Activated naive CD4-positive, alpha-beta T cell treated with anti-CD3 and anti-CD28 coated beads for 36 hours (primary cell): ENCODE measurements around the gene ACBD6. TPM values are rescaled to one million over a fixed set of nuclear protein-coding genes. Genes with fewer than 3 reads are reported as not detected.

ENCODE experiments used
- CTCF ChIA-PET: fragments of 350-600 bp; sonication (Branson Sonifier 250); formaldehyde crosslinking; loops from one replicate; lab custom pipeline; 2021; ENCODE audit warnings: antibody characterized with exemption; lab: Charles Lee
- DNase-seq: peaks from one replicate; pipeline ENCODE4 v3.0.0-alpha.2; 2020
- H3K27ac Mint-ChIP-seq: one replicate; pipeline ENCODE4 v1.8.0; 2021; ENCODE audit warnings: mild to moderate bottlenecking, mixed read lengths
- H3K27me3 Mint-ChIP-seq: one replicate; pipeline ENCODE4 v1.8.0; 2021; ENCODE audit warnings: low read depth, mixed read lengths
- H3K36me3 Mint-ChIP-seq: one replicate; pipeline ENCODE4 v1.8.0; 2021; ENCODE audit warnings: low read depth, mixed read lengths
- H3K4me1 Mint-ChIP-seq: one replicate; pipeline ENCODE4 v1.8.0; 2021; ENCODE audit warnings: low read depth, mixed read lengths
- H3K4me3 Mint-ChIP-seq: one replicate; pipeline ENCODE4 v1.8.0; 2021; ENCODE audit warnings: mild to moderate bottlenecking, moderate library complexity, mixed read lengths
- H3K9me3 Mint-ChIP-seq: one replicate; pipeline ENCODE4 v1.8.0; 2021; ENCODE audit warnings: mixed read lengths
- intact Hi-C: fragments of 100-400 bp; cut with micrococcal nuclease; formaldehyde crosslinking; loops from one replicate; pipeline ENCODE4 v1.15.1; 2023
- total RNA-seq, 2 experiments: library from RNA; stranded (reverse); gene quantifications; one replicate each; pipeline ENCODE4 v1.2.3, GENCODE V29; 2021

The ACBD6 gene
- total RNA-seq, 2 experiments from 2014 or later, result 31.1 to 32.9 TPM

DNA sequence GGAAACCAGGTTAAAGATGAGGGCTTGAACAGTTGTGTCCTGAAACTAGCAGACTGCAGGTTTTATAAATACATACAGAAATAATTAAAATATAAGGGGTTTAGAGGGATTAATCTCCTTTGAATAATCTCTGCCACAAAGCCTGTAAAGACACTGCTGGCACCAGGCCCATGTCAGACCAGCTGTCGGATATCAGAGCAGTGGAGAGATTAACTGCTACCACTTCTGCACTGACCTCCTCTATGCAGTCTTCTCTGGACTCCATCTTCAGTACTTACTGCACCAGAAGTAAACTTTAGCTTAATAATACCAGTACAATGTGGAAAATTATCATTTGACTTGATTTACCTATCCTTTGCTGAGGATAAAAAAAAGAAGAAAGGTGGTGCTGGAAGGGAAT is 143.7 kb downstream of the ACBD6 start:
- CTCF ChIA-PET, result no interaction called here
- Mint-ChIP-seq H3K4me1 (peaks cover 2% of the 10 kb centered on the region), H3K27ac (no peak overlapping the region), H3K27me3 (no peaks in the 10 kb centered on the region), H3K36me3 (peaks cover 3% of the 10 kb centered on the region), H3K9me3 (no peaks in the 10 kb centered on the region), H3K4me3 (no peak overlapping the region)
- no peak for DNase-seq
- intact Hi-C loops, result no loop called here

DNA sequence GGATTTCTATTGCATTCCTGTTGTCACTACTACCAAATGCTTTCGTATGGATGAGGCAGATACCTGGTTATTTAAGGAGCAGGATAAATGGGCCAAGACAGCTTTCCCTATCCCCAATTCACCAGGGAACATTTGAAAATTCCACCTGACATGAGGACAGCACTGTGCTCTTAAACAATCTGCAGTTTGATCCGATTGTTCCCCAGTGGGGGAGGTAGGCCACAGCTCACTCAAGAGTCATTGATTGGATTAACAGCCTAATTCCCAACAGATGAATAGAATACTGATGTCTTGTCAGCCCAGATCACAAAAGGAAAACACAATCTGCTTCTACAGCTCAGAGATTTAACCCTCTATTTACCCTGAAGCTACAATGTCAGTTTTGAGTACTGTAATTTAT is 148.4 kb downstream of the ACBD6 start:
- Mint-ChIP-seq H3K36me3 (peaks cover 10% of the 10 kb centered on the region), H3K4me3 (no peak overlapping the region), H3K27ac (no peak overlapping the region), H3K27me3 (no peaks in the 10 kb centered on the region), H3K4me1 (peaks cover 2% of the 10 kb centered on the region), H3K9me3 (no peaks in the 10 kb centered on the region)
- intact Hi-C loops, result no loop called here
- CTCF ChIA-PET, result no interaction called here
- DNase-seq, result no peak

DNA sequence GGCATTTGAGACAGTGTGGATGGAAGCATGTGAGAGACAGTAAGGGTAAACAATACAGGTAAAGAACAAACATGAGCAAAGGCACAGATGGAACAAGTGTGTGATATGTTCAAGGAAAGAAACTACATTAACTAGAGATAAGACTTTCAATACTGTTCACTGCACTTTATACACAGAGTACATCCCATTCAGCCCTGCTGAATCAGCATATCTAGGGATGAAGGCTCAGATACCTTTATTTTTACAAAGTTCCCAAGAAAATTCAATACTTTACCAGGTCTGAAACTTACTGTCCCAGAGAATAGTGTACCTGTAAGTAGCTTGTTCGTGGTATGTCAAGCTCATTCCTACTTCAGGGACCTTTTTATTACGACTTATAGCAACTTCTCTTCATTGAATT is 149.8 kb downstream of the ACBD6 start:
- H3K9me3 Mint-ChIP-seq, result no peaks in the 10 kb centered on the region
- DNase-seq, result no peak
- intact Hi-C loops, result no loop called here
- CTCF ChIA-PET, result no interaction called here
- peaks cover 13% of the 10 kb centered on the region for H3K36me3 Mint-ChIP-seq
- H3K4me1 Mint-ChIP-seq, result peaks cover 2% of the 10 kb centered on the region
- H3K4me3 Mint-ChIP-seq, result no peak overlapping the region
- no peak overlapping the region for H3K27ac Mint-ChIP-seq
- no peaks in the 10 kb centered on the region for H3K27me3 Mint-ChIP-seq

DNA sequence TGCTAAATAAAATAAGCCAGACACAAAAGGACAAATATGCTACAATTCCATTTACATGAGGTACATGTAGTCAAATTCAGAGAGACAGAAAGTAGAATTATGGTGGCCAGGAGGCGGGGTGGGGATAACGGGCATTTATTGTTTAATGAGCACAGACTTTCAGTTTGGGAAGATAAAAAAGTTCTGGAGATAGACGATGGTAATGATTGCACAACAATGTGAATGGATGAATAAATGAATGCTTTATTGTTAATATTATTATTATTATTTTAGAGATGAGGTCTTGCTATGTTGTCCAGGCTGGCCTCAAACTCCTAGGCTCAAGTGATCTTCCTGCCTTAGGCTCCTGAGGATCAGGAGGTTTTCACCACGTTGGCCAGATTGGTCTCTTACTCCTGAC is 150.4 kb downstream of the ACBD6 start:
- H3K4me3 Mint-ChIP-seq, result no peak overlapping the region
- CTCF ChIA-PET, result no interaction called here

DNA sequence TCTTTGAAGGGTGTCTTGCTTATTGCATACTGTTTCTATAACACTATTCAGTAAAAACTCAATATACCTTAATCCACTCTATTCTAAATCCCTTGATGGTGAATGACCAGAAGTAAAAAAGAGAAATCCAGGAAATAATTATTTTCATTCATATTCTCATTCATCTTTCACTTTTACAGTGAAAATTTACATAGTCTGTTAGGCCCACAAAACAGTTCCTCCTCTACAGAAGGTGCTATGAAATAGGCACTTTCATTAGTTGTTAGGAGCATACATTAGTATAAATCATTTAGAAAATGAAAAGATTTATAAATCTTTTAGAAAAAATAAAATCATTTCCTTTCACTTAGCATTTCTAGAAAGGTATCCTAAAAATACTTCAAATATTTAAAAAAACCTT is 157.2 kb downstream of the ACBD6 start:
- no peak overlapping the region for H3K4me3 Mint-ChIP-seq
- peaks cover 6% of the 10 kb centered on the region for H3K9me3 Mint-ChIP-seq
- H3K4me1 Mint-ChIP-seq, result no peaks in the 10 kb centered on the region
- peaks cover 21% of the 10 kb centered on the region for H3K36me3 Mint-ChIP-seq
- CTCF ChIA-PET, result interaction anchor here (0.6 to 1.4 kb wide), 2 partner anchors 132 to 430 kb away, joined by 3 read pairs; no protein-coding TSS in a partner anchor
- H3K27ac Mint-ChIP-seq, result no peak overlapping the region
- no peak for DNase-seq
- intact Hi-C loops, result no loop called here
- no peaks in the 10 kb centered on the region for H3K27me3 Mint-ChIP-seq

More for the DNA sequence above, 150.4 kb downstream of the ACBD6 start:
- Mint-ChIP-seq H3K9me3 (no peaks in the 10 kb centered on the region), H3K4me1 (peaks cover 2% of the 10 kb centered on the region), H3K27ac (no peak overlapping the region), H3K27me3 (no peaks in the 10 kb centered on the region), H3K36me3 (peaks cover 14% of the 10 kb centered on the region)
- intact Hi-C loops, result no loop called here
- no peak for DNase-seq

DNA sequence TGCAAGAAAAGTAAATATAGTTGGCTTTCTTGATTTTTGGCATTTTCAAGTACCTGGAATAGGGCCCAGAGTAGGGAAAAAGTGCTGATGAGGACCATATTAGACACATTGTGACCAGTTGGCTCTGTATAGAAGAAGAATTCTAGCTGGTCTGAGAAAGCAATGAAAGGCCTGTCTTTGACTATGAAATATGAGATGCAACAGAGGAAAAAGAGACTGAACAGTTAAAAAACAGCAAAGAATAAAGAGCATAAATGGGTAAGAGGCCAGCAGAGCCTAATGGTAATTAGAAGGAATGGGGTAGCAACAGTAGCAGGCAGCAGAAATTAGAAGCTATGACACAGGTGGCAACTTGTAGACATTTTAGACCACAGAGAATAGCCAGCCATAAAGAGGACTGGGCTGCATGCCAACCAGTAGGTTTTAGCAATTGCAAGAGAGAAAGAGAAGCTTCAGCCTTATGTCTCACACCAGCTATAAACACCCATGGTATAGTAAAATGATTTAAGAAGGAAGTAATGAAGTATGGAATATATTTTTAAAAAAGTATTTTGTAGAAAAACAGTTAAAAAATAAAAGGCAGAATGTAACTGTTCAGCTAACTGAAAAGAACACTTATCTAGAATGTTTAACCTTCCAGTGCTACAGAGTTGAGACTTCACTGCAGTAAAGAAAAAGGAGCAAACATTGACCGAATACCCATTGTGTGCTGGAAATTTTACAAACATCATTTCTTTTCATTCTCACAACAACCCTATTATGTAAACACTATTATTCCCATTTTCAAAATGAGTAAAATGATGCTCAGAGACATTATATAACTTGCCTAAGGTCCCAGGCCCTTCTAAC is 158.2 kb downstream of the ACBD6 start:
- Mint-ChIP-seq H3K9me3 (peaks cover 11% of the 10 kb centered on the region), H3K4me3 (no peak overlapping the region), H3K36me3 (peaks cover 29% of the 10 kb centered on the region), H3K27ac (no peak overlapping the region), H3K4me1 (no peaks in the 10 kb centered on the region), H3K27me3 (no peaks in the 10 kb centered on the region)
- intact Hi-C loops, result no loop called here
- DNase-seq, result no peak
- CTCF ChIA-PET, result interaction anchor here (1.4 kb wide), 1 partner anchor 133 kb away, joined by 3 read pairs; no protein-coding TSS in a partner anchor

DNA sequence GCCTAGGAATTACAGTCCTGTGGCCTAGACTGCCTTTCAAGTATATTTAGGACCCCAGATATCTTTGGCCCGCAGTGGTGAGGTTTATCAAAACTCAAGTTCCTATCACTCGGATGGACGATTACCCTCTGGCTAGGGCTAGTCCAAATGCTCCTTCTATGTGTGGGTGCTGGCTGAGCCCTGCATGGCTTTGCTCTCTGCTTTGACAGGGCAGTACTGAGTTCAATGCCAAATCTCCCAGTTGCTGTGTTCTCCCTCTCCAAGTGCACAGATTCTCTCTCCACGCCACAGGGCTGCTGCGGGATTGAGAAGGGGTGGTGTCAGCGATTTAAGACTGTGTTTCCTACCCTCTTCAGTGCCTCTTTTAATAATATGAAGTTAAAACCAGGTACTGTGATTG is 175.3 kb downstream of the ACBD6 start:
- Mint-ChIP-seq H3K4me3 (no peak overlapping the region), H3K36me3 (peaks cover 3% of the 10 kb centered on the region), H3K9me3 (peaks cover 10% of the 10 kb centered on the region), H3K27me3 (no peaks in the 10 kb centered on the region), H3K4me1 (no peaks in the 10 kb centered on the region), H3K27ac (no peak overlapping the region)
- intact Hi-C loops, result no loop called here
- no peak for DNase-seq
- CTCF ChIA-PET, result no interaction called here

DNA sequence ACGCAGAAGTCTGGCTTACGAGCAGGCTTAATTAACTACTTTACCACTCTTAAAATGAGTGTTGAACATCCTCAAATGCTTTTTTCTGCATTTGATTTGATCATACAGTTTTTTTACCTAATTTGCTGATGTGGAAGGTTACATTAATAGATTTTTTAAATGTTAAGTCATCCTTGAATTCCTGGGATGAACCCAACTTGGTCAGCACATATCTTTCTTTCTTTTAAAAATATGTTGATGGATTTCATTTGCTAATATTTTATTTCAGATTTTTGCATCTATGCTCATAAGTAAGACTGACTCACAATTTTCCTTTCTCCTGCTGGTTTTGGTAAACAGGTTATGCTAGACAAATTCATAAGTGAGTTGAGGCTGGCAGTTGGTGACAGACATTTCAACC is 189.5 kb downstream of the ACBD6 start:
- CTCF ChIA-PET, result no interaction called here
- H3K4me3 Mint-ChIP-seq, result no peak overlapping the region
- H3K27me3 Mint-ChIP-seq, result no peaks in the 10 kb centered on the region
- DNase-seq, result no peak
- H3K36me3 Mint-ChIP-seq, result peaks cover 23% of the 10 kb centered on the region
- intact Hi-C loops, result no loop called here
- no peaks in the 10 kb centered on the region for H3K9me3 Mint-ChIP-seq
- H3K27ac Mint-ChIP-seq, result no peak overlapping the region
- peaks cover 8% of the 10 kb centered on the region for H3K4me1 Mint-ChIP-seq

DNA sequence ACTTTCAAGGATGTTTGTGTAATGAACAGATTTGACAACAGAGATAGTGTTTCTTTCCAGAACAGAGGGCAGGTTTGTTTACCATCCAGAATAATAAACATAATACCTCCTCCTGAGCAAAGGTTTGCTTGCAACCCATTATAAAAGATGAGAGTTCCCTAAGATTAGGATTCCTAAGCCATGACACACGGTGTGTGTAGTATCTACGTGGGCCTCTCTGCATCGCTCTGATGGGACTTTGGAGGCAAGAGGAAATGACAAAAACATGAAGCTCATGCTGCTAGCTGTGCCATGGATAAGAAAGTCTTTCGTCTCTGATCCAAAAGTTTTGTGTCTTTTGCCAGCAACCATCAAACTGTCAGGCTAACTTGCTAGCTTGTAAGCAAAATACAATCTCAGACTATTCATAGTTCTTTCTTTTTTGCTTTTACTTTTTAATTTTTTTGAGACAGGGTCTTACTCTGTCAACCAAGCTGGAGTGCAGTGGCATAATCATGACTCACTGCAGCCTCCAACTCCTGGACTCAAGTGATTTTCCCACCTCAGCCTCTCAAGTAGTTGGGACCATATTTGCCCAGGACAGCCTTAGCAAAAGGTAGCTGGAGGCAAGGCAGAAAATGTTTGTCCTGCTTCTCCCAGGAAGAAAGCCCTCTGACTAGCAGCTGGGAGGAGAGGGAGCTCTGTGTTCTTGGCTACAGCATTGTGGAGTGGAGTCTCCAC is 191.2 kb downstream of the ACBD6 start:
- Mint-ChIP-seq H3K36me3 (peaks cover 32% of the 10 kb centered on the region), H3K4me1 (peaks cover under 1% of the 10 kb centered on the region), H3K9me3 (peaks cover 9% of the 10 kb centered on the region), H3K27ac (no peak overlapping the region), H3K4me3 (no peak overlapping the region), H3K27me3 (no peaks in the 10 kb centered on the region)
- no peak for DNase-seq
- CTCF ChIA-PET, result no interaction called here
- intact Hi-C loops, result no loop called here

DNA sequence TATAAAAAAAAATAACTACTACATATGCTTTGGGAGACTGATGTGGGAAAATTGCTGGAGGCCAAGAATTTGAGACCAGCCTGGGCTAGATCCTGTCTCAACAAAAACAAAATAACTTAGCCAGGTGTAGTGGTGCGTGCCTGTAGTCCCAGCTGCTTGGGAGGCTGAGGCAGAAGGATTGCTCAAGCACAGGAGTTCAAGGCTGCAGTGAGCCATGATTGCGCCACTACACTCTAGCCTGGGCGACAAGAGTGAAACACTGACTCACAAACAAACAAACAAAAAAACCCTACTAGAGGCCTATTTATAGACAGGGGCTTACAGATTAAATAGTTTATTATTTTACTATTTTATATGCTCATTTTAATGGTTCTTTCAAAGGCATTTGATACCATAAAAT is 192.3 kb downstream of the ACBD6 start:
- H3K27ac Mint-ChIP-seq, result no peak overlapping the region
- H3K4me1 Mint-ChIP-seq, result no peaks in the 10 kb centered on the region
- CTCF ChIA-PET, result no interaction called here
- DNase-seq, result no peak
- H3K36me3 Mint-ChIP-seq, result peaks cover 36% of the 10 kb centered on the region
- no peak overlapping the region for H3K4me3 Mint-ChIP-seq
- peaks cover 10% of the 10 kb centered on the region for H3K9me3 Mint-ChIP-seq
- intact Hi-C loops, result no loop called here
- no peaks in the 10 kb centered on the region for H3K27me3 Mint-ChIP-seq

DNA sequence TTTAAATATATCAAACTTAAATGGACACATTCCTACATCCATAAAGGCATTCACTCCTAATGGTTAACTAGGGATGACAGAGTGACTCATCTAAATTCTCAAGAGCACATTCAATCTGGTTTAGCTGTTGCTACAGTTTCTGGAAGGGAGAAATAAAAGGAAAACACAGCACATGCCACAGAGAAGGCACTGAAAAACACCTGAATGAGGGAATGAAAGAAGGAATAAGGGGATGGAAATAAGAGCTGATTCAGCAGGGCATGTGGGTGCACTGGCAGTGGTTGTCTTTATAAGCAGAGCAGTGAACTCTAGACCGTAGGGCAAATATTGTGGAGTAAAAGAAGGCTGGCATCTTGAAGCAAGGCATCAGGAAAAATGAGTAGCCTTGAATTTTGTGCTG is 193.0 kb downstream of the ACBD6 start:
- peaks cover 34% of the 10 kb centered on the region for H3K36me3 Mint-ChIP-seq
- intact Hi-C loops, result no loop called here
- no peaks in the 10 kb centered on the region for H3K27me3 Mint-ChIP-seq
- no peak overlapping the region for H3K27ac Mint-ChIP-seq
- CTCF ChIA-PET, result interaction anchor here (0.6 kb wide), 1 partner anchor 169 kb away, joined by 3 read pairs; no protein-coding TSS in a partner anchor
- H3K4me3 Mint-ChIP-seq, result no peak overlapping the region
- no peak for DNase-seq
- H3K4me1 Mint-ChIP-seq, result no peaks in the 10 kb centered on the region
- H3K9me3 Mint-ChIP-seq, result peaks cover 10% of the 10 kb centered on the region

DNA sequence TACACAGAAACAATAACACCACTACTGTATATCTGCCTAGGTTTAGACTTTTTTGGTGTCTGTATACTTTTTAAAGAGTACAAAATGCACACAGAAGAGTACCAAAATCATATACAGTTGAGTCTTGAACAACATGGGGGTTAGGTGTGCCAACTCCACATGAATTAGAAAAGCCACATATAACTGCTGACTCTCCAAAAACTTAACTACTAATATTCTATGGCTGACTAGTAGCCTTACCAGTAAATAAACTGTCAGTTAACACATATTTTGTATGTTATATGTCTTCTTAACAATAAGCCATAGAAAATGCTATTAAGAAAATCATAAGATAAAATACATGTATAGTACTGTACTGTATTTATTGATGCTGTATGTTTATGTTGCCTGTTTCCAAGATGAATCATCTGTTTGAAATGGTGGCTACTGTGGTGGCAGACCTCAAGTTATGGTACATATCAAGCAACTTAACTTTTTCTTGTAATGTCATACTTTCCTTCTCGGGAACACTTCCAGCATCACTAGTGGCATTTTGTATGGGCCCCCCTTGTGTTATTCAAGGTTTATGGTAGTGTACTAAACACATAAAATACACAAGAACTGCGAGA is 201.1 kb downstream of the ACBD6 start:
- Mint-ChIP-seq H3K9me3 (peaks cover 2% of the 10 kb centered on the region), H3K27me3 (no peaks in the 10 kb centered on the region), H3K27ac (no peak overlapping the region), H3K4me1 (peaks cover 13% of the 10 kb centered on the region), H3K36me3 (peaks cover 5% of the 10 kb centered on the region), H3K4me3 (no peak overlapping the region)
- CTCF ChIA-PET, result no interaction called here
- intact Hi-C loops, result no loop called here
- no peak for DNase-seq
